HEK293 (cell line): ENCODE measurements around the gene SEC62.

Source experiments
- CTCF ChIA-PET: fragments of 350-600 bp; formaldehyde crosslinking; extraction: SDS; loops from one replicate; lab custom pipeline; 2021; ENCODE audit warnings: antibody characterized with exemption; lab: Yijun Ruan, JAX
- POLR2A ChIA-PET: fragments of 300-600 bp; formaldehyde crosslinking; extraction: SDS; loops from one replicate; lab custom pipeline; 2020; ENCODE audit warnings: antibody characterized with exemption, inconsistent platforms; lab: Yijun Ruan, JAX
- H3K27ac ChIP-seq: fragments of 200-500 bp; sonication (Bioruptor generic); 2 replicates; pipeline ENCODE4 v1.5.1; 2014; ENCODE audit warnings: low read depth, low read length, control low read depth, inconsistent platforms; ENCODE audit errors: extremely low read depth
- H3K36me3 ChIP-seq, 2 experiments: fragments of 200-500 bp in 1 of 2; sonication (Bioruptor generic) in 1 of 2; 1 replicate in 1 of 2; 2 replicates in 1 of 2; pipeline ENCODE4 v1.5.1; 2014 to 2017; ENCODE audit warnings: inconsistent platforms in 2 of 2, low read length in 2 of 2; ENCODE audit not compliant: control insufficient read depth in 2 of 2, insufficient read depth in 1 of 2
- H3K4me1 ChIP-seq: fragments of 200-500 bp; sonication (Bioruptor generic); 2 replicates; pipeline ENCODE4 v1.5.1; 2014; ENCODE audit warnings: mild to moderate bottlenecking, low read length, inconsistent platforms; ENCODE audit not compliant: control insufficient read depth, insufficient read depth
- H3K4me3 ChIP-seq: 2 replicates; pipeline ENCODE4 v1.5.1; 2011; ENCODE audit warnings: low read depth, mild to moderate bottlenecking, control low read depth, low read length, moderate library complexity
- H3K9me3 ChIP-seq: fragments of 200-500 bp; sonication (Bioruptor generic); 2 replicates; pipeline ENCODE4 v1.5.1; 2014; ENCODE audit warnings: low read depth, low read length, inconsistent platforms; ENCODE audit not compliant: control insufficient read depth, insufficient read depth
- GLIS2 ChIP-seq: fragments of 450-650 bp; formaldehyde crosslinking; IDR thresholded peaks from 2 replicates; pipeline ENCODE4 v1.5.1; 2016; ENCODE audit warnings: missing biosample characterization, missing genetic modification characterization
- REST ChIP-seq: fragments of 450-650 bp; formaldehyde crosslinking; IDR thresholded peaks from 2 replicates; pipeline ENCODE4 v1.5.1; 2016; ENCODE audit warnings: missing biosample characterization, missing genetic modification characterization
- SCRT2 ChIP-seq: fragments of 450-650 bp; formaldehyde crosslinking; IDR thresholded peaks from 2 replicates; pipeline ENCODE4 v1.5.1; 2016; ENCODE audit warnings: missing biosample characterization, missing genetic modification characterization
- TCF7L2 ChIP-seq: IDR thresholded peaks from 2 replicates; pipeline ENCODE4 v1.6.1; 2011; ENCODE audit warnings: low read depth, mild to moderate bottlenecking, inconsistent platforms, low read length, moderate library complexity, borderline replicate concordance
- TSHZ1 ChIP-seq: fragments of 450-650 bp; formaldehyde crosslinking; IDR thresholded peaks from 2 replicates; pipeline ENCODE4 v1.5.1; 2016; ENCODE audit warnings: missing biosample characterization, missing genetic modification characterization, borderline replicate concordance
- ZBTB10 ChIP-seq: fragments of 450-650 bp; formaldehyde crosslinking; IDR thresholded peaks from 2 replicates; pipeline ENCODE4 v1.5.1; 2016; ENCODE audit warnings: missing biosample characterization, missing genetic modification characterization
- ZFP69B ChIP-seq: fragments of 450-650 bp; formaldehyde crosslinking; IDR thresholded peaks from 2 replicates; pipeline ENCODE4 v1.5.1; 2016; ENCODE audit warnings: missing biosample characterization, missing genetic modification characterization
- ZNF146 ChIP-seq: fragments of 450-650 bp; formaldehyde crosslinking; IDR thresholded peaks from 2 replicates; pipeline ENCODE4 v1.5.1; 2016; ENCODE audit warnings: missing biosample characterization, missing genetic modification characterization
- ZNF16 ChIP-seq: fragments of 450-650 bp; formaldehyde crosslinking; IDR thresholded peaks from 2 replicates; pipeline ENCODE4 v1.5.1; 2016; ENCODE audit warnings: low read depth, missing biosample characterization, missing genetic modification characterization
- ZNF214 ChIP-seq: fragments of 450-650 bp; formaldehyde crosslinking; IDR thresholded peaks from 2 replicates; pipeline ENCODE4 v1.5.1; 2017; ENCODE audit warnings: missing biosample characterization, mild to moderate bottlenecking, missing genetic modification characterization, borderline replicate concordance
- ZNF292 ChIP-seq: fragments of 450-650 bp; formaldehyde crosslinking; IDR thresholded peaks from 2 replicates; pipeline ENCODE4 v1.5.1; 2016; ENCODE audit warnings: low read depth, missing biosample characterization, missing genetic modification characterization, borderline replicate concordance
- ZNF366 ChIP-seq: fragments of 450-650 bp; formaldehyde crosslinking; conservative IDR thresholded peaks from 2 replicates; pipeline ENCODE4 v1.5.1; 2016; ENCODE audit warnings: missing biosample characterization, missing genetic modification characterization
- ZNF513 ChIP-seq: fragments of 450-650 bp; IDR thresholded peaks from 2 replicates; pipeline ENCODE4 v1.5.1; 2018; ENCODE audit warnings: missing biosample characterization, missing genetic modification characterization
- ZNF548 ChIP-seq: fragments of 450-650 bp; formaldehyde crosslinking; IDR thresholded peaks from 2 replicates; pipeline ENCODE4 v1.5.1; 2016; ENCODE audit warnings: missing biosample characterization, missing genetic modification characterization
- ZNF610 ChIP-seq: fragments of 450-650 bp; formaldehyde crosslinking; IDR thresholded peaks from 2 replicates; pipeline ENCODE4 v1.5.1; 2016; ENCODE audit warnings: missing biosample characterization, missing genetic modification characterization, borderline replicate concordance
- ZNF629 ChIP-seq: fragments of 450-650 bp; formaldehyde crosslinking; IDR thresholded peaks from 2 replicates; pipeline ENCODE4 v1.5.1; 2017; ENCODE audit warnings: missing biosample characterization, missing genetic modification characterization
- ZNF677 ChIP-seq: fragments of 450-650 bp; IDR thresholded peaks from 2 replicates; pipeline ENCODE4 v1.5.0; 2018; ENCODE audit warnings: missing biosample characterization, mild to moderate bottlenecking, missing genetic modification characterization, moderate library complexity
- ZNF776 ChIP-seq: fragments of 450-650 bp; formaldehyde crosslinking; IDR thresholded peaks from 2 replicates; pipeline ENCODE4 v1.5.0; 2017; ENCODE audit warnings: missing biosample characterization, missing genetic modification characterization, borderline replicate concordance
- ZSCAN30 ChIP-seq: fragments of 450-650 bp; IDR thresholded peaks from 2 replicates; pipeline ENCODE4 v1.5.1; 2018; ENCODE audit warnings: missing biosample characterization, mild to moderate bottlenecking, missing genetic modification characterization, moderate library complexity

SEC62 gene

GRCh38 chr3:169931747-169932520 lies 34.7 kb upstream of the SEC62 start (continued):
- no peak for TF ChIP-seq ZNF513 (tag by site-specific recombination)

GRCh38 chr3:169939320-169939719 lies 27.3 kb upstream of the SEC62 start:
- CTCF ChIA-PET, result no interaction called here
- H3K27ac ChIP-seq, result no peak overlapping the region
- H3K9me3 ChIP-seq, result no peaks in the 10 kb centered on the region
- POLR2A ChIA-PET, result no interaction called here
- no peaks in the 10 kb centered on the region for H3K4me1 ChIP-seq
- no peaks in the 10 kb centered on the region for H3K36me3 ChIP-seq
- H3K4me3 ChIP-seq, result no peak overlapping the region
- TF ChIP-seq ZSCAN30 (tag by site-specific recombination) (no peak), ZNF146 (no peak), ZBTB10 (tag by site-specific recombination) (no peak), ZFP69B (no peak), ZNF513 (tag by site-specific recombination) (no peak), ZNF629 (tag by site-specific recombination) (no peak), ZNF16 (tag by site-specific recombination) (no peak), ZNF610 (tag by site-specific recombination) (no peak), GLIS2 (tag by site-specific recombination) (no peak), ZNF776 (tag by site-specific recombination) (no peak), ZNF214 (tag by site-specific recombination) (no peak), TCF7L2 (no peak), ZNF366 (tag by site-specific recombination) (no peak), TSHZ1 (tag by site-specific recombination) (no peak), ZNF292 (tag by site-specific recombination) (no peak), SCRT2 (tag by site-specific recombination) (no peak), REST (no peak), ZNF677 (tag by site-specific recombination) (no peak), ZNF548 (tag by site-specific recombination) (no peak)
